ENCODE data around the gene EDEM1.

GRCh38 chr3:5192571-5193365 is 5.3 kb downstream of the EDEM1 start:
- TF ChIP-seq CTCF (IDR thresholded peaks at IDR 0.05) (no peak), MAX (IDR thresholded peaks at IDR 0.05; ENCODE audit: low read depth) (no peak), YY1 (IDR thresholded peaks at IDR 0.05; ENCODE audit: low read depth) (no peak), USF1 (IDR thresholded peaks at IDR 0.05; ENCODE audit: borderline replicate concordance, low read depth) (no peak), PBX3 (IDR thresholded peaks at IDR 0.05) (no peak), NFIC (IDR thresholded peaks at IDR 0.05; ENCODE audit: borderline replicate concordance) (no peak), RFX5 (IDR thresholded peaks at IDR 0.05; ENCODE audit: low read length) (no peak), GABPA (IDR thresholded peaks at IDR 0.05; ENCODE audit: low read depth) (no peak), SIN3A (IDR thresholded peaks at IDR 0.05; ENCODE audit: borderline replicate concordance, low read depth, low read length) (no peak), POLR2AphosphoS5 (IDR thresholded peaks at IDR 0.05; ENCODE audit: low read depth, low read length) (no peak), TAF1 (IDR thresholded peaks at IDR 0.05; ENCODE audit: borderline replicate concordance, low read depth, low read length) (no peak), REST (IDR thresholded peaks at IDR 0.05; ENCODE audit: low read depth, low read length) (no peak)

All from SK-N-SH (cell line).